ENCODE results near the gene MAGED1. TPM values are rescaled to one million over a fixed set of nuclear protein-coding genes. Genes with fewer than 3 reads are reported as not detected.

Gene MAGED1
- total RNA-seq, 1 donor: 285 TPM

GRCh38 chrX:51917604-51918003, 24.2 kb downstream of the MAGED1 start:
- H3K4me3 ChIP-seq (ENCODE audit: low read depth, low read length): no peak overlapping the region
- DNase-seq (ENCODE audit: low read depth): no peak
- TF ChIP-seq CTCF (IDR thresholded peaks at IDR 0.05; ENCODE audit: insufficient read depth, low read depth, low read length): no peak

- DNase-seq (ENCODE audit: low read depth): no peak
- TF ChIP-seq CTCF (IDR thresholded peaks at IDR 0.05; ENCODE audit: insufficient read depth, low read depth, low read length): no peak
- no peak overlapping the region for H3K4me3 ChIP-seq (ENCODE audit: low read depth, low read length)
Observed at GRCh38 chrX:51922561-51922960, 29.1 kb downstream of the MAGED1 start.

GRCh38 chrX:51931566-51932150, 38.2 kb downstream of the MAGED1 start:
- H3K4me3 ChIP-seq (ENCODE audit: low read depth, low read length): no peak overlapping the region
- DNase-seq (ENCODE audit: low read depth): no peak
- TF ChIP-seq CTCF (IDR thresholded peaks at IDR 0.05; ENCODE audit: insufficient read depth, low read depth, low read length): no peak

Small RNA genes within 50 kb of the gene (small RNA-seq; reads per million reads assigned to genes)
- gene AL929410.2 (not detected), gene RNU6-504P (not detected)

Other genes with a start within 250 kb of the MAGED1 start
- not detected in 2 replicates for gene CENPVL2, start 210.8 kb upstream of the MAGED1 start, total RNA-seq
- gene CENPVL1, start 183.1 kb upstream of the MAGED1 start, total RNA-seq: not detected in 2 replicates
- gene GSPT2, start 150.2 kb upstream of the MAGED1 start, total RNA-seq: 4.5 and 7.8 TPM in 2 replicates
- 18.6 and 24.2 TPM in 2 replicates for gene MAGED4B, start 175.6 kb downstream of the MAGED1 start, total RNA-seq